GM12872 (cell line): ENCODE data around the gene ARL8B.

ENCODE experiments used
- TF ChIP-seq, protein P1 (sequence below): IDR thresholded peaks from 3 replicates; pipeline ENCODE4 v1.5.1; 2011; ENCODE audit warnings: low read depth, mild to moderate bottlenecking, low read length, moderate library complexity; ENCODE audit not compliant: insufficient read depth

Gene ARL8B

DNA sequence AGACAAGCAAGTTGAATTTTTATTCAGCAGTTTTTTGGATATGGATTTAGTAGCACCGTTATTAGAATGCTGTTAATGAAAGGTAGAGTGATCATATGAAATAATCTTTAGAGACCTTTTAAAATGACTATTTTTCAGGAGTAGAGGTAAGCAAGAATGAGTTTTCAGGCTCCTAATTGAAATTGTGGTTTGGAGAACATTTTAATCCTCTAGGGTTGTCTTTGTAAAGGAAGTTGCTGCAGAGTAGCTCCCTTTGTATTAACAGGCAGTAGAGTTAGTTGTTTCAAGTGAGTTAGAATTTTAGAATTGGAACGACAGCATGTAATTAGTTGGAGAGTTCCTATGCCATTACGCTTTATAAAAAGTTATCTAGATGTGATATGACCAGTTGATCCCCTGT is 38.2 kb downstream of the ARL8B start:
- TF ChIP-seq, protein P1, sequence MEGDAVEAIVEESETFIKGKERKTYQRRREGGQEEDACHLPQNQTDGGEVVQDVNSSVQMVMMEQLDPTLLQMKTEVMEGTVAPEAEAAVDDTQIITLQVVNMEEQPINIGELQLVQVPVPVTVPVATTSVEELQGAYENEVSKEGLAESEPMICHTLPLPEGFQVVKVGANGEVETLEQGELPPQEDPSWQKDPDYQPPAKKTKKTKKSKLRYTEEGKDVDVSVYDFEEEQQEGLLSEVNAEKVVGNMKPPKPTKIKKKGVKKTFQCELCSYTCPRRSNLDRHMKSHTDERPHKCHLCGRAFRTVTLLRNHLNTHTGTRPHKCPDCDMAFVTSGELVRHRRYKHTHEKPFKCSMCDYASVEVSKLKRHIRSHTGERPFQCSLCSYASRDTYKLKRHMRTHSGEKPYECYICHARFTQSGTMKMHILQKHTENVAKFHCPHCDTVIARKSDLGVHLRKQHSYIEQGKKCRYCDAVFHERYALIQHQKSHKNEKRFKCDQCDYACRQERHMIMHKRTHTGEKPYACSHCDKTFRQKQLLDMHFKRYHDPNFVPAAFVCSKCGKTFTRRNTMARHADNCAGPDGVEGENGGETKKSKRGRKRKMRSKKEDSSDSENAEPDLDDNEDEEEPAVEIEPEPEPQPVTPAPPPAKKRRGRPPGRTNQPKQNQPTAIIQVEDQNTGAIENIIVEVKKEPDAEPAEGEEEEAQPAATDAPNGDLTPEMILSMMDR, result no peak

DNA sequence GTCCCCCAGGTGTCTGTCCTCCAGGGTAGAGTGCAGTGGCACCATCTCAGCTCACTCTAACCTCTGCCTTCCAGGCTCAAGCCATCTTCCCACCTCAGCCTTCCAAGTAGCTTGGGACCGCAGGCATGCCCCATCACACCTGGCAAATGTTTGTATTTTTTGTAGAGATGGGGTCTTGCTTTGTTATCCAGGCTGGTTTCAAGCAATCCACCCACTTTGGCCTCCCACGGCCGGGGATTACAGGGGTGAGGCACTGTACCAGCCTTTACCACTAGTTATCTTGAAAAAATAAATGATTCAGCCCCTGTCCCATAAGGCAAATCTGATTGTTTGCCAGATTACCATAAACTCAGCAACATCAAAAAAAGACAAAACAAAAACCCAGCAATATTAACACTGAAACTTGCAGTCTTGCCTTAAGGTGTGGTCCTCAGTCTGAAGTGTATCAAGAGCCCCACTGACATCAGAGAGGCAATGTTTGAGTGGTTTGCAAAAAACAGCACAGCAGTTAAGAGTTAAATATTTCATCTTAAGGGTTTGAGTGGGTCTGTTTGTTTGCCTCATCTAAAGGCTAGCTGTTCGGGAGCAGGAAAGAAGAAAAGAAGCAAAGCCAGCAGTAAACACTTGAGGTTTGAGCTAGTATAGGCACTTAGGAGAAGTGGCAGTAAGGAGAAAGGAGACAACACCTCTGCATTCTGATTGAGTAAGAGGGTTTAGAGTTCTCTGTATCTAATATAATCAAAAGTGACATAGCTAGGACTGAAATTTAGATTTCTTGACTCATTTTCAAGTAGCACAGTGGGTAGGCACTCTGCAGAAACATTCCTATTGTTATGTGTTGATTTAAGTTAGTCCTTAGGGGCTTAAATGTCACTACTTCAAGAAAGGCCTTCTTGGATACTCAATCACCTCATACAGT is 39.1 kb downstream of the ARL8B start:
- TF ChIP-seq, protein P1, result no peak

DNA sequence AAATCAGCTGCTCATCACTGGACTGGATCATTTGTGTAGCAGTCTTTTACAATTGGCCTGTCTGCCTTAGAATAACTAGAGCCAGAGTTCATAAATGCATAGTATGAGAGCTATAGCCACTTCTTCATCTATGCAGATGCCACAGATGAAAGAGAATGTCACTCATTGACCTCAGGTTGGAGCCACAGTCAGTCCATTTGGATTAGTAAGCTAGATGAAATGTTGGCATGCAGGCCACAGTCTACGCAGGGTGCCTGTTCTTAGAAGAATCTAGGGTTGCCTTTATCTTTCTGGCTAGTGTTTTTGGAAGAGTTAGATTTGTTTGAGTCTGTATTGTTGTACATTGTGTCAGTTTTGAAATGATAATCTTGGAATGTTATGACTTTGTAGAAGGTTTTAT is 40.0 kb downstream of the ARL8B start:
- TF ChIP-seq, protein P1, result no peak

DNA sequence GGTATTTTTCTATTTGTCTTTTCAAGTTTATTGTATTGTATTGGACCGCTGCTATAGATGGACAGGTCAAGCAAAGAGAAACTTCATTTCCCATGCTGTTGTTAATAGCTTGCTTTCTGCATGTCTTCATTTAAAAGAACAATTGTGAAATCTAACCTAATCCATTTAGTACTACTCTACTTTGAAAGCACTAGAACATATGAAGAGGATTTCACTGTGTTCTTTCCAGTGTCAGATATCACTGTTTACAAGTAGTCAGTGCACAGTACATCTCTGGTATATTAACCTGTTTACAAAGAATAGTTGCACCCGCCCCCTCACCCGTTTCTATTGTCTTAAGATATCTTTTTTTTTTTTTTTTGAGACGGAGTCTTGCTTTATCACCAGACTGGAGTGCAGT is 43.6 kb downstream of the ARL8B start:
- TF ChIP-seq, protein P1, result no peak

DNA sequence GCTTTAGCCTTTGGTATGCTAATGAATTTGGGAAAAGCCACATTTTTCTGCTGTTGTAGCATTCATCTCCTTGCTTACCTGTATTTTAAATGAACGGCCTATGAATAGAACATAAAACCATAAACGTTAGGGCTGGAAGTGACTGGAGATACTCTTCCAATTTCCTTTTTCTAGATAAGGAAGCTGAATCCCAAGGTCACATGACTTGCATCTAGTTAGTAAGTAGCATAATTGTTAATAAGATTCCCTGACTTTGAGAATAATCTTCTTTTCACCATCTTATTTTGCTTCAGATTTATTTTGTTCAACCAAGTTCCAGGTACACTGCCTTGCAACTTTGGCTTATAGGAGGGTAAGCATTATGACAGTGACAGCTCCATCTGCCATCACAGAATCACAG is 44.8 kb downstream of the ARL8B start:
- TF ChIP-seq, protein P1, result no peak

DNA sequence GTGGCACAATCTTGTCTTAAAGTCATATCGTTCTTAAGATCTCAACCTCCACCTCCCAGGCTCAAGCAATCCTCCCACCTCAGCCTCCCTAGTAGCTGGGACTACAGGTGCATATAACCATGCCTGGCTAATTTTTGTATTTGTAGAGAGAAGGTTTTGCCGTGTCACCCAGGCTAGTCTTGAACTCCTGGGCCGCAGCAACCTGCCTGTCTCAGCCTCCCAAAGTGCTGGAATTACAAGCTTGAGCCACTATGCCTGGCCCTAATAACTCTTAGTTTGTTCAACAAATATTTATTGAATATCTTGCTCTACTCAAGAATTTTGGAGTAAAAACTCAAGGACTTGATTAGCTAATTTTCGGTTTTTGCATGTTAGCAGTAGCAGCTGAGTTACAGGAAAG is 46.0 kb downstream of the ARL8B start:
- TF ChIP-seq, protein P1, result no peak

DNA sequence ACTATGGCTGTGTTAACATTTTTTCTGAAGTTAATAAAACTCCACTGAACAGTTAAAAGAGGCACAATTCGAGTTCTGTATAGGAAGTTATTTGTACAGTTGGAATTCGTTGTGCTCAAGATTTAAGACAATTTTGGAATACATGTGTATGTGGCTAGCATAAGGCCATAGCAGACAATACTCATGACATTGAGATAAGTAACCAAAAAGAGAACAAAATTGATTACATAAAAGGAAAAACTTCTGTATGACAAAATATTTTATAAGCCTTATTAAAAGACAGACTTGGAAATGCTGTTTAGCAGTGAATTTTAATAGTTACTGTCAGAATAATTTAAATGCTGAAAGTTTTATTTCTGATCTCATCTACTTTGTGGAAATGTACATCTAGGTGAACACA is 47.7 kb downstream of the ARL8B start:
- TF ChIP-seq, protein P1, result no peak
